GM18873 (cell line): ENCODE measurements around the gene RAP2A.

Experiments
- ATAC-seq: cut with Tn5 transposase; IDR thresholded peaks from one replicate; pipeline ENCODE4 v1.9.1; 2021; ENCODE audit warnings: mild to moderate bottlenecking, moderate library complexity, moderate number of reproducible peaks; ENCODE audit not compliant: unreplicated experiment, low FRiP score

RAP2A gene

DNA sequence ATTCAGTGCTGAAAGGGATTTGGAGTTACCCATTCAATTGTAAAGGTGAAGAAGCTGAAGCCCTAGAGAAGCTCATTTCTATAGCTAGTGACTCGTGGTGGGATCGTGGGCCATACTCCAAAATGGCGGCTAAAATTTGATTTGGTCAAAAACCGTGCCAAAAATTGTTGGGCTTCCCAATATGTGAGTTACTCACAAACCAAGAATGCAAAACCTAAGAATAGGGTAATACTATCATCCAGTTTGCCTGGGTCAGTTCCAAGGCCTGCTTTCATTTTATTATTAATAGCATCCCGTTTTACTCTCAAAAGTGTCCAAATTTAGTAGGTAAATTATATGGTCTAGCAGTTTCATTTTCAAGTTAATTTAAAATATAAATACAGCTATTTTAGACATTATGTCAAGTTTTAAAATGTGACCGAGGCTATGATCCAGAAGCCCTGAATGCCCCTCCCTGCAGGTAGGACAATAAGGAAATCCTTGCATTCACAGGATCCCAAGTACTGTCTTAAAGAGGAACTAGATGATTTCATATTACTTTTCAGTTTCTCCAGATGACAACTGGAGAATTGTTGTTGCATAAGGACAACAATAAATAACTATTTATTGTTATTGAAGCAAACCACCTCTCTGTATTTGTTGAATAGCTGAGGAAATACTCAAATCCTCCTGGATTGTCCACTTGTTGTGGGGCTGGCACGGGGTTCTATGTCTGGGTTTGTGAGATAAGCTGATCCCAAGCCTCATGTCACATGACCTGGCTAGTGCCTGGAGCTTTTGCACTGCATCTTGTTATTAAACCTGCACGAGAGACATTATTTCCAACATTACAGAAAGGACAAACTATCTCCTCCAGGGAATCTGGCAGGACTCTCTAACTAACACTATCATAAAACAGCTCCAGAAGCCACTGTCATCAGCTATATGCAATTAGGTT is 11.6 kb upstream of the RAP2A start:
- no peak for ATAC-seq

DNA sequence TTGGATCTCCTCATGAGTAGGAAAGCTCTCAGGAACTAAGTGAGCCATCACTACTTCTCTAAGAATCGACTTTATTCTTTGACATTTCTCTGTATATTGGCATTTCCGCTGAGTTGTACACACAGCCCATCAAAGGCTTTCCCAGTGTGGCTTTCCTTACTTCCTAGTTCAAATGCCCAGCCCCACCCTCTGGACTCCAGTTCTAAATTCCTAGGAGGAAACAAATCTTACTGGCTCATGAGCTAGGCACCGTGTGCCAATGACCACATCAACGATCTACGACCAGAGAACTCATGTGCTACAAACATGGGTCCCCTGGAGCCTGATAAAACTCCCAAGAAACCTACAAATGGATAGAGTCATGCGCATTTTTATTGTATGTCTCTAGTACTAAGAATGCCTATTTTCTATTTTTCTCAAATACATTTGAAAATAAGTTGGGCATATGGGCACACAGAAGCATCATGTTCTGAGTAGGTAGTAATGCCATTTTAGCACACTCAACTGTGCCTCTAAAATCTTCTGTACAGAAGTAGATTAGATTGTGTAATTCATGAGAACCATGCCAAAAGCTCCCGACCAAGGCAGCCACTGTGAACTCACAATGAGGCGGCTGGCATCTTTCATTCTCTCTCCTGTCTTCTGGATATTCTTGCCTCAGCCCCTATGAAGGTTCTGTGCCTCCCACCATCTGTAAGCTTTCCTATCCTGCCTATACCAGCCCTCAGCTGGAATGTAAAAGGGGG is 10.5 kb upstream of the RAP2A start:
- no peak for ATAC-seq

DNA sequence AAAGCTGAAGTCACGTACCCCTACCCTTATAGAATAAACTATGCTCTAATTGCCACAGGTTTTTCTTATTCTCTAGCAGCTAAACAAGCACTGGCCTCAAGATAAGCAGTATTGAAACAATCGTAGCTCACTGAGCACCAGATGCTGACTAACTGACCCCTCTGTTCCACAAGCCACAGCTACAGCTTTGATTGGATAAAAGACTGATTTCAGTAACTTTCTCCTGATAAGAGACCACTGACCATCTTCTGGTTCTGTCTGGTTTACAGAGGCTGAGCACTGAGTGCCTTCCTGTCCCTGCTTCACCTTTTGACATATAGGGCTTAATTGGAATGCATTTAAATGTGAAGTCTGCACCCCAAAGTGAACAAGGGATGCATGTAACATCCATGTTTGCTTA is 8.4 kb upstream of the RAP2A start:
- no peak for ATAC-seq

DNA sequence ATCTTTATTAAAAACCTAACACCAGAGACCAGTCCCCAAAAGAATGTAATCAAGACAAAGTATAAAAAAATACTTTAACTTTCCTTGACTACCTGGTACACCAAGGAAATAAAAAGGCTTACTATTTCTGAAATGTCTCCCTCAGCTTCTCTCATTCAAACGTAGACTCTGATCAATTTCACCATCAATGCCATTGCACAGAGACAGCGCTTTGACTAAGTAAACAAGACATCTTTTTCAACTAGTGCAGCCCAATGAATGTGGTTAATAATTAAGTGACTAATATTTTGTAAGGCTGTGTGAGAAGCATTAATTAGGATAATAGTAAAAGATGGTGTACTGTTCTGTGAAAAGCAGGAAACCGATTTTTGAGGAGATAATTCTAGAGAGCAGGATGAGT is 7.3 kb upstream of the RAP2A start:
- no peak for ATAC-seq

DNA sequence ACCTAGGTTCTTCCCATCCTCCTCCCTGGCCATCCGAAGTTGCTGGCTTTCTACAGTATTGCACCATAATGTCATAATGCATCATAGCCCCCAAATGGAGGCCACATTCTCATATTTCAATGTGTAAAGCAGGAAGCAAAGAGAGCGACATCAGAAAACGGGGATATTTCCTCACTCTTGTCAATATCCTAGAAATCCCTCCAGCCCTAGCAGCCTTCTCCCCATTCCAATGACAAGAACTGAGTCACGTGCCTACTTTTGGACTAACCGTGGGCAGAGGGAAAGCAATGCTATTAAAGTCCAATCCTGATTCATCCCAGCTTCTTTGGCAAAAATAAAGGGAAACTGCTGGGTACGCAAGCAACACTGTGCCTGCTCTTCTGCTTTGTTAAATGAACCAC is 4.3 kb upstream of the RAP2A start:
- ATAC-seq: no peak

DNA sequence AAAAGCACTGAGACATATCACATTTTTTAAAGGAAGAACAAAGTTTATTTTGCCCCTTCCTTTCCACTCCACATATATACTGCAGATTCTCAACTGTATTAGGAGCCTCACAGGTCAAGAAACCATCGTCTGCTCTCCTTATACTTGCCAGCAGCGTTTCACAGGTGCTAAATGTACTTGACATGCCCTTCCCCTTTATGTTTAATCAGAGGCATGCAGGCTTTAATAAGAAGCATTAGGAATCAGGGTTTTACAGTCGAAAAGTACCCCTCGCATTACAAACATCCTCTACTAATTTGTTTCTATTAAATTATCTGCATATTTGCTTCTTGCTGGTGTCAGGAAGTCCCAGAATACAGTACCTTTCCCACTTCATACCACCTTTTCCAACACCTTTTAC is 3.7 kb upstream of the RAP2A start:
- ATAC-seq: no peak

DNA sequence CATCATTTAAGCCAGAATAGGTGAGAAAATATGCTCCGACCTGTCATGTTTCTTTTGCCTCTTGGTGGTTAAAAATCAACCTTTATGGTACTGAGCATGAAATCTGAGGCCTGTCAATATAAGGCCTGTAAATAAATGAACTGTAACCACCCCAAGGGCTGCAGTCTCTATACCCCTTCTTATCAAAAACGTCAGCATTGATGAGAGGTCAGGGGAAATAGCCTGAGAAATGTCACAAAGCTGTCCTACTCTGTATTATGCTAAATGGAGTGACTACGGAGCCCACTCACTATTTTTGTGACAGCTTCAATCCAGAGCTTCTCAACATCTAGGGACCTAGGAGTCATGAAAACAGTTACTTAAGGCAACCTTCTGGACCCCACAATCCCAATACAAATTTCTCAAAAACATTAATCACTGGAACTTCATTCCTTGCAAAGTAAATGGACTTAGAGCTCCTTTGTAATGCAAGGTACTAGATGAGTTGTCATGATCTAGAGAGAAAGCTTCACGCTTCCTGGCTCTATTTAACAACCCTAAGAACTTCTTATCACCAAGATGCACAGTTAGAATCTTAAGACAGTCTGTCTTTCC is 2.7 kb upstream of the RAP2A start:
- ATAC-seq: no peak

DNA sequence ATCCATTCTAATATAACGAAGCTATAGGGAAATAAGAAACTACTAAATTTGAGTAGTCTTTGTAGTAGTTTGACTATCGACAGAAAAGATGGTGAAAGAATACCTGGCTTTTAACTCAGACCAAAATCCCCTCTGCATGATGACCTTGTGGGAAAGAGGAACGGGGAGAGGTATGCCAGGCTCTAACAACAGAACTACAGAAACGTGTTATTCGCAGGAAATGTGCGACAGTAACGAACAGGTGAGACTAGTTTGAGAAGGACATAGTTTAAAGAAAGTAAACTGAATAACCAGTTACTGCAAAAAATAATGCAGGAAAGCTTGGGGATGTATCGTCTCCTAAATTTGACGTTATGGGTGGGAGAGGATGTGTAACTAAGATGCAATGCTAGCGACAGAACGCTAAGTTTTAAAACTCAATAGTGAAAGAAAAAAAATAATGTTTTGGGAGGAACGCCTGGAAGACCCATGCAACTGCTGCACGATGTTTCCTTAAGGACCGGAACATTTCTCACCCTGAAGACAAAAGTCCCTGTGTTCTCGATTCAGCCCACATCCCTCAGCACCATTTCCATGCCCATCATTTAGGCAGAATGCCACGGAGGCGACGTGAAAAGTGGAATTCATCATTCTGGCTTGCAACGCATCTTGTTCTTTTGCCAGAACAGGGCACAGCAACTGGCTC is 1.6 kb upstream of the RAP2A start:
- ATAC-seq: no peak

DNA sequence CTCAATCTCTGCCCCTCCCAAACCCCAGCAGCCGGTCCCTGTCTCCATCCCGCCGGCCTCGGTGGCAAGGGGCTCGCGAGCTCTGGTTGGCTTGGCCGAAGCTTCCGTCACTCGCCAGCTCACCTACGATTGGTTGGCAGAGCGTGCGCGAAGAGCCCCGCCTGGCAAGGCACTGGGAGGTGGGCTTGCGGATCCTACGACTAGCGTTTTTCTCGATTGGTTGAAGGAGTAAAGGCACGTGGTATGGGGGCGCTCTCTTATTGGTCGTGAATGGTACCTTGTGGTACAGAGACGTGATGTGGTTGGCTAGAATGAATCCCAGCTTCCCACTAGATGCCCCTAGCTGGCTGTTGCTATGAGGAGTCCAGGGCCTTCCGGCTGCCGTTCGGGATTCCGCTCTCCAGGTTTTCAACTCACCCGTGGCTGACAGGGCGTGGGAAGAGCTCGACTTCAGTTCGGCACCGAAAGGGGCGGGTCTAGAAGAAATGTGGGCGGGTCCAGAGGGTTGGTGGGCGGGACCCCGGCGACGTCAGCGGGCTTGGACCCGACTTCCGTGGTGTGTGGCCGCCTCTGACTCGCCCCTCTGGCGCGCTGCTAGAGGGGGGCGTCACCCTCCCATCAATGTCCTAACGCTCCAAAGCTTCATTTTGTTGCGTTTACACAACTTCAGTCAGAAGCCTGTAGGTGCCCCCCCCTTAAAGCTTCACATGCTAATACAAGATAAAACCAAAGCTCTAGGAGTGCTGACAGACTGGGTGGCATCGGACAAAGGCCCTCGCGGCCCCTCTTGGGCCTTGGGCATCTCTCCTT is 847 bp upstream of the RAP2A start:
- peak; percentile 89 for ATAC-seq

DNA sequence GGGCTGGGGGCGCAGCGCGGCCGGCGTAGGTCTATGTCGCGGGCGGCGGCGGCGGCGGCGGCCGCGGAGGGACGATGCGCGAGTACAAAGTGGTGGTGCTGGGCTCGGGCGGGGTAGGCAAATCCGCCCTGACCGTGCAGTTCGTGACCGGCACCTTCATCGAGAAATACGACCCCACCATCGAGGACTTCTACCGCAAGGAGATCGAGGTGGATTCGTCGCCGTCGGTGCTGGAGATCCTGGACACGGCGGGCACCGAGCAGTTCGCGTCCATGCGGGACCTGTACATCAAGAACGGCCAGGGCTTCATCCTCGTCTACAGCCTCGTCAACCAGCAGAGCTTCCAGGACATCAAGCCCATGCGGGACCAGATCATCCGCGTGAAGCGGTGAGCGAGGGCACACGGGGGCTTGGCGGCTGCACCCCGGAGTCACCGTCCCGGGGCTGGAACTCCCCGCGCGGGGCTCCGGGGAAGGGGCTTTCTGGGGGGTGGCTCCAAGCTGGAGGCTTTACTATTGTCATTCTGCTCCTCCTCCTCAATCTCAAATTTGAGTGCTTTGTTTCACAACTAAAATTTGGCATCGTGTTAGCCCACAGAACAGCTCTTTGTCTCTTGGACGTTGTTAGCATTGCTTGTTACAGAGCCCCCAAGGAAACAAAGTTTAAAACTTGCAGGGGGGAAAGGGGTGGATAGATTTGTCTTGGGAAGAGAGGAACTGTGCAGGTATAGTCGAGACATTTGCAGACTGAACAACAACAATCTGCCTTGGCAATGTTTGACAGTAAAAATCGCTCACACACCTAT is 630 bp downstream of the RAP2A start:
- ATAC-seq: no peak

DNA sequence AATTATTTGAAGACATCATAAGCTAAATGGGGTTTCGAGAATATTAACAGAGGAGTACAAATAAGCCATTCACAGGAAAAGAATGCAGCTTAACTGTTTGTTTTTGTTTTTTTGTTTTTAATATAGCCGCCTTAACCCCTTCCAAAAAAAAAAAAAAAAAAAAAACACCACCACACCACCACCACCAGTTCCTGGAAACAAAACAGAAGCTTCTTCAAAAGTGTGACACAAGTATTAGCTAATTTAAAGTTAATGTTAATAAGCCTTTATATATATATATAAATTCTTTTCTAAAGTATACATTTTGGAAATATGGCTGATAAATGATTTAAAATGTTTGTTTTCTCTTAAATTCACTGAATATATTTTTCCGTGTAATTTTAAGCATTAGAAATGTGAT is 1.4 kb downstream of the RAP2A start:
- ATAC-seq: no peak

DNA sequence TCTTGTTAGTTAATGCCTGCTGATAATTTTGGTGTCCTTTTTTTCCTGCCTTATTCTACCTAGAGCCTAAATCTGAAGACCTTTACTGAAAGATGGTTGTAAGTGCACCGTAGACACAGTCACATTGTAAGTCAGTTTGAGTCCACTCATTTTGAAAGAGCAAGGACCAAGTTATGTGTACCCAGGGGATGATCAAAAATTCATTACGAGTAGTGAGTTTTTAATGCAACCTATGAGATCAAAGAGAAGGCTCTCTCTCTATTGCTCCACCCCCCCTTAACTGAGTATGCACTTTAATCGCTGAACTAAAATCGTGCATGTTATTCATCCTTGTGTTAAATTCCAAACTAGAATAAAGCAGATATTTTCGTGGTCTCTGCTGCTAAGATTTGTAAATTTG is 1.8 kb downstream of the RAP2A start:
- no peak for ATAC-seq

DNA sequence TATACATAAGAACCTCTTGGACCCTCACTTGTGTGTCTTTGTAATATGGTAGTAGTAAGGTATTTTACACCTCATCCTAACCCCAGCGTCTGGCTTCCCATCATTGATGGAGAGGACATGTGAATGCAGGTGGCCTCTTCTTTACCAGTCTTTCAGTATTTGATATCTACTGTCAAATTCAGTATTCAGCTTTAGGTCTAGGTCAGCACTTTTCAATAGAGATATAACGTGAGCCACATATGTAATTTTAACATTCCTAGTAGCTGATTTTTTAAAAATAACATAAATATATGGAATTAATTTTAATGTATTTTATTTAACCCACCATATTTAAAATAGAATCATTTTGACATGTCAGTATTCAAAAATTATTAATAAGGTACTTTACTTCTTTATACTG is 2.9 kb downstream of the RAP2A start:
- no peak for ATAC-seq

DNA sequence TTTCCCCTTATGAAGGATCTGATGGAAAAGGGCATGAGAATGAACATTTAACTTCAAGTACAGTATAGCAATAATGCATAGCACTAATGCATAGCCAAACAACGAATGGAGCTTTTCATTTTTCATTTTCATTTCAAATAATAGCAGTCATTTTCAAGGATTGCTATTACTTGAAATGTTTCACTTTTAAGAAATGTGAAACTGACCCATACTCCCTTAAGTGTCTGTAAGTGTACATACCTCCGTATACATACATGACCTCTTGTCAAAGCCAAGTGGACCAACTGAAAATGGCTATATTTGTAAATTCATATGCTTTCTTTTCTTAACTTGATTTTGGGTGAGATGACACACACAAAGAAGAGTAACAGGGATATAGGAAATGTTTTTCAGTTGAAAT is 3.8 kb downstream of the RAP2A start:
- no peak for ATAC-seq

DNA sequence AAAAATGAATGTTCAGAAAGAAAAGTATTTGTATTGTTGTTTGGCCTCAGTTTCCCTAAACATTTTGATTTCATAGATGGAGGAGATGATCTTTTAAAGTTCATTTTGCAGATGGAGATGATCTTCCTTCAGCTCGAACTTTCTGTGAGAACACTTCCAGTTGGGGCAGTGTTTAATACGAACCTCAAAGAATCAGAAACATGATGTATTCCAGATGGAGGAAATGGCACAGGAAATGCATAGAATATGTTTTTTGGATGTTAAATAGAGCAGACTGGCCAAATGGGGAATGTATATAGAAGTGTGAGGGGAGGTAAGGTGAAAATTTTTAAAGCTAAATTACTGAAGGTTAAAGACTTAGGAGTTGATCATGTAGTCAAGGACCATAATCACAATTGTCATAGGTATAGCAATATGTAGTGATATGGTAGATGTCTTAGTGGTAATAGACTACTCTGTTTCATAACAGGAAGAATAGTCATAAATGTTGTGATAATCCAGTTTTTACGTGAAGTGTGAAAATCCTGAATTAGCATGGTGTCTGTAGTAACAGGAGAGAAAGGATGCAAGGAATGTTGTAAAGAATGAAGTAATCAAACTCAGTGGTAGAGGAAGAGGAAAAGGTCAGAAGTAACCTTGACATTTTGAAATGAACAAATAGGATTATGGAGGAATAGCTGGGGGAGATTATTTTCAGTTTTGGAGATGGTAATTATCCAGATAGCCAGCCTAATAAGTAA is 5.1 kb downstream of the RAP2A start:
- no peak for ATAC-seq

DNA sequence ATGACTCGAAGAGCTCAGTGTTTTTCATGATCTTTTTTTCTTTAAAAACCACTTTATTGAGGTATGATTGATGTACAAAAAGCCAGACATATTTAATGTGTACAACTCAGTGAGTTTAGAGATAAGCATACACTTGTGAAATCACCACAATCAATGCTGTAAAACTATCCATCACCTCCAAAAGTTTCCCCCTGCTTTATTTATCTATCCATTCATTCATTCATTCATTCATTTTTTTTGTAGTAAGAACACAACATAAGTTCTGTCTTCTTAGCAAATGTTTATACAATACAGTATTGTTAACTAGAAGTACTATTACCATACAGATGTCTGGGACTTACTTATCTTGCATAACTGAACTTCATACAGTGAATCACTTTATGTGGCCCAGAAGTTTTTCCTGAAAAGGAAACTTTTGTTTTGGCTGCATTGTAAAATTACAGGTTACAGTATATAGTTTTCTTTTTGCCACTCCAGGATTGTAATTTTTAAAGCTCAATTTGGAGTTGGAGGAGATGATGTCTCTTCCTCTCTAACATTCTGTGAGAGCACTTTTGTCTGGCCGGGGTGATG is 6.7 kb downstream of the RAP2A start:
- ATAC-seq: no peak

DNA sequence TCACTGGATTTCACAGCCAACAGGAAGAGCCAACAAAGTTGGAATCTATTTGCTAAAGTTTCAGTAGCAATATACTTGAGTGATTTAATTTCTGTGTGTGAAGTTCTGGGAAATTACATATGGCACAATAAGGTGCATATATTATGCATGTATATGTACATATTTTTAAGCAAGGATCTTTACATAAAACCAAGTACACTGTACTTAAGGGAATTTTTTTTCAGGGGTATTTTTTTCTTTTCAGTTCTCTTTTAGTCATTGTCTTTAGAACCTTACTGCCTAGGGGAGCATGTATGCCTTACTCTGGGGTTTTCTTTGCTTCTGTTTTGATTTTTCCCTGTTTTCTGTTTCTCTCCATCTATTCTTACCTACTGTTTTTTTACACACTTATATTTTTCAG is 7.4 kb downstream of the RAP2A start:
- peak; percentile 56 for ATAC-seq

DNA sequence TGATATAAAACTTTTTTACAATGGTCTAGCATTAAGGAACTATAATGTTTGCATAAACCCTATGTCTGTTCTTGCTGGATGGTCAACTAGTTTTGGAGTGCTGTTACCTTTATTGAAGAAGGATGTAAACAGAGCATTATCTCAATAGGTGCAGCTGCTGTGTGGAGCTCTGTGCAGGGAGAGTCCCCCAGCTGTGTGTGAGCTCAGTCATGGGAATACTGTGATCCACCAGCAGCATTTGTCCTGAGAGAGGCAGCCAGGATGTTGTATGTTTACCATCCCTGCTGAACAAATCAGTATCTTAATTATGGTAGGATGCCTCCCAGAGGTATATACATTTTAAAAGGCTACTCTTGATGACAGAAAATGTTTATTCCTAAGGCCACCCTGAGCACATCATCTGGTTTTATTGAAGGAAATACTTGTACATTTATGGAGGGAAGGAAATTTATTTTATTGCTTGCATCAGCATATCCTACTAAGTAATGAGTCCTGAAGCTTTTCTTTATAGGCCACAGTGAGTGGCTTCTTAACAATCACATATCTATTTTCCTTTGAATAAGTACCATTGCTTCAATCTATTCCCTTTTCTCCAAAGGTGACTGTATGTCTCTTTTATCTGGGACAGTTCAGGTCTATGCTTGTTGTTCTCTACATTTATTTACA is 11.7 kb downstream of the RAP2A start:
- no peak for ATAC-seq
